ENCODE data around the gene TSHZ2. TPM values are rescaled to one million over a fixed set of nuclear protein-coding genes. Genes with fewer than 3 reads are reported as not detected.

TSHZ2 gene
- total RNA-seq, 2 donors from 2014 or later, result 3.3 to 6.2 TPM

GRCh38 chr20:53130795-53131194 is 158.6 kb downstream of the TSHZ2 start:
- H3K27me3 ChIP-seq, result no peaks in the 10 kb centered on the region
- DNase-seq (ENCODE audit: low spot score), result no peak
- no peak overlapping the region for H3K27ac ChIP-seq
- H3K9me3 ChIP-seq, result no peaks in the 10 kb centered on the region
- H3K36me3 ChIP-seq, result no peaks in the 10 kb centered on the region
- no peaks in the 10 kb centered on the region for H3K4me1 ChIP-seq
- no peak for TF ChIP-seq CTCF (IDR thresholded peaks at IDR 0.05)
- H3K4me3 ChIP-seq, result no peak overlapping the region

DNA sequence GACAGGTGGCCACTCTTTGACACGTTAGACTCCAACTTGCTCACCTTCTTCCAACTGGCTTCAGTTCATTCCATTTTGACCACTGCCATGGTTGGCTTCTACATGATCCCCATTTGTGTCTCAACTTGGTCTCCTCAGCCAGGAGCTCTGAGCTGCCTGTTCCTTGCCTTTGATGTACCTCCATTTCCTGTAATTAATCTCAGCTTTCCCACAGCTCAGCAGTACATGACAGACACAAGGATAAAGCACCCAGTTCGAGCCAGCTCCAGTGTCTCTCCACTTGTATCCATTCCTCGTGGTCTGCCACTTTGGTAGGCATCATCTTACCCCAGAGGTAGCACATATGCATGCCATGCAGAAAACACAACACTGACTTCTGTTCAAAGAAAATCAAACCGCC is 161.0 kb downstream of the TSHZ2 start:
- H3K4me3 ChIP-seq, result no peak overlapping the region
- no peak overlapping the region for H3K27ac ChIP-seq
- H3K27me3 ChIP-seq, result no peaks in the 10 kb centered on the region
- no peaks in the 10 kb centered on the region for H3K36me3 ChIP-seq
- no peak for TF ChIP-seq CTCF (IDR thresholded peaks at IDR 0.05)
- DNase-seq (ENCODE audit: low spot score), result no peak
- no peaks in the 10 kb centered on the region for H3K9me3 ChIP-seq
- no peaks in the 10 kb centered on the region for H3K4me1 ChIP-seq

GRCh38 chr20:53133628-53134027 is 161.5 kb downstream of the TSHZ2 start:
- Histone ChIP-seq H3K9me3 (no peaks in the 10 kb centered on the region), H3K4me3 (no peak overlapping the region), H3K27me3 (no peaks in the 10 kb centered on the region), H3K4me1 (no peaks in the 10 kb centered on the region), H3K36me3 (no peaks in the 10 kb centered on the region), H3K27ac (no peak overlapping the region)
- no peak for DNase-seq (ENCODE audit: low spot score)
- no peak for TF ChIP-seq CTCF (IDR thresholded peaks at IDR 0.05)

DNA sequence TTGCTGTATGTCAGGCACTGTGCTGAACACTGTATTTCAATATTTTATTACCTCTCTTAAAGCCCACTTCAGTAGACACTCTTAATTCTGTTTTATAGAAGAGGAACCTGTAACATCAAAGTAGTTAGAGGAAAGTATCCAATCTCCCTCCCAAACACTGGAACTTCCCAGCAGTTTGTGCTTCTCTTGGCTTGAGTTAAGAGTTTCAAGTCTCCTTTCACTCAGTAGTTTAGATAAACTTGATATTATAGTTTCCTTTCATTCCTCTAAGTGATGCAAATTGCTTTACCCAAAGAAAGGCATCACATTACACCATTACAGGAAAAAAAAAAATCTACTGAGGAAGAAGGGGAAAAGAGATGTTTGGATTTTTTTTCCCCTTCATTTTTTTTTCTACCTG is 164.3 kb downstream of the TSHZ2 start:
- no peak for DNase-seq (ENCODE audit: low spot score)
- Histone ChIP-seq H3K27ac (no peak overlapping the region), H3K4me3 (no peak overlapping the region), H3K27me3 (no peaks in the 10 kb centered on the region), H3K4me1 (peaks cover 0 to under 1% of the 10 kb centered on the region in 2 donors), H3K9me3 (no peaks in the 10 kb centered on the region), H3K36me3 (no peaks in the 10 kb centered on the region)
- TF ChIP-seq CTCF (IDR thresholded peaks at IDR 0.05), result no peak

- Histone ChIP-seq H3K4me3 (no peak overlapping the region), H3K27me3 (no peaks in the 10 kb centered on the region)
- no peak for DNase-seq (ENCODE audit: low spot score)
Measured at GRCh38 chr20:53138454-53139262, 166.5 kb downstream of the TSHZ2 start.

More at GRCh38 chr20:53138454-53139262, 166.5 kb downstream of the TSHZ2 start:
- no peak overlapping the region for H3K27ac ChIP-seq
- TF ChIP-seq CTCF (IDR thresholded peaks at IDR 0.05), result no peak
- no peaks in the 10 kb centered on the region for H3K36me3 ChIP-seq
- H3K9me3 ChIP-seq, result no peaks in the 10 kb centered on the region
- H3K4me1 ChIP-seq, result peaks cover 0 to 7% of the 10 kb centered on the region in 2 donors
